ENCODE data around the gene NGB.

NGB gene

GRCh38 chr14:77225892-77226557, 45.0 kb downstream of the NGB start:
- DNase-seq: no peak

- no peak for DNase-seq
These were observed 45.8 kb downstream of the NGB start for GRCh38 chr14:77225254-77225653.

GRCh38 chr14:77224212-77224611, 46.8 kb downstream of the NGB start:
- no peak for DNase-seq

GRCh38 chr14:77222546-77223225, 48.3 kb downstream of the NGB start:
- DNase-seq: no peak

- no peak for DNase-seq
These were observed 49.6 kb downstream of the NGB start for GRCh38 chr14:77221241-77221871.

- no peak for DNase-seq
These were observed 50.6 kb downstream of the NGB start for GRCh38 chr14:77220246-77221017.

GRCh38 chr14:77219591-77219990, 51.4 kb downstream of the NGB start:
- no peak for DNase-seq

GRCh38 chr14:77217551-77217950, 53.5 kb downstream of the NGB start:
- DNase-seq: no peak

Data from HCEC 1CT (cell line).